Suprapubic skin (tissue), 4 donors: ENCODE measurements around the gene MUC6.

Experiments
- CTCF ChIP-seq, 2 donors: fragments of 200-600 bp in 1 of 2; fragments of 450-650 bp in 1 of 2; sonication (generic) in 1 of 2; IDR thresholded peaks; one replicate each; pipeline ENCODE4 v1.5.1; 2016 to 2019; ENCODE audit warnings: antibody characterized with exemption in 2 of 2, mild to moderate bottlenecking in 1 of 2, moderate library complexity in 1 of 2
- EP300 ChIP-seq: sonication (generic); formaldehyde crosslinking; IDR thresholded peaks from one replicate; pipeline ENCODE4 v1.6.1; 2017; ENCODE audit warnings: antibody characterized with exemption
- POLR2A ChIP-seq, 2 donors: fragments of 450-650 bp; IDR thresholded peaks; one replicate each; pipeline ENCODE4 v1.6.1; 2017; ENCODE audit warnings: antibody characterized with exemption in 2 of 2, mild to moderate bottlenecking in 2 of 2, moderate library complexity in 2 of 2
- POLR2AphosphoS5 ChIP-seq, 3 donors: sonication (generic); formaldehyde crosslinking; IDR thresholded peaks; one replicate each; pipeline ENCODE4 v1.6.1; 2017; ENCODE audit warnings: antibody characterized with exemption in 3 of 3

- no peak for TF ChIP-seq POLR2A (IDR thresholded peaks at IDR 0.05)
- no peak for TF ChIP-seq CTCF (IDR thresholded peaks at IDR 0.05)
- no peak for TF ChIP-seq POLR2AphosphoS5 (IDR thresholded peaks at IDR 0.05)
- no peak for TF ChIP-seq EP300
Measured at GRCh38 chr11:1005928-1006327, 30.6 kb downstream of the MUC6 start.
